Left ventricle myocardium inferior (tissue), 1 donor: Measurements from ENCODE around the gene PLXNA4. TPM values are rescaled to one million over a fixed set of nuclear protein-coding genes. Genes with fewer than 3 reads are reported as not detected.

Experiments used
- DNase-seq: peaks from one replicate; pipeline ENCODE4 v3.0.0-alpha.2; 2020
- H3K27ac ChIP-seq: fragments of 200-600 bp; replicated peaks from 2 replicates; pipeline ENCODE4 v1.8.0; 2021
- H3K27me3 ChIP-seq: fragments of 200-600 bp; 2 replicates; pipeline ENCODE4 v1.8.0; 2021; ENCODE audit warnings: low read depth
- H3K36me3 ChIP-seq: fragments of 200-600 bp; 2 replicates; pipeline ENCODE4 v1.8.0; 2021
- H3K4me1 ChIP-seq: fragments of 200-600 bp; 2 replicates; pipeline ENCODE4 v1.8.0; 2021
- H3K4me3 ChIP-seq: fragments of 200-600 bp; 2 replicates; pipeline ENCODE4 v1.8.0; 2021; ENCODE audit warnings: mild to moderate bottlenecking, moderate library complexity
- H3K9me3 ChIP-seq: fragments of 200-600 bp; replicated peaks from 2 replicates; pipeline ENCODE4 v1.8.0; 2021
- intact Hi-C: fragments of 100-400 bp; cut with micrococcal nuclease; formaldehyde crosslinking; loops from one replicate; pipeline ENCODE4 v1.11.0; 2022
- total RNA-seq: library from RNA; stranded (reverse); fragmentation: NEBNext Ultra II Directional; extraction: Animal tissue kit (Norgen Biotek cat#: 25700); gene quantifications from one replicate; pipeline ENCODE4 v1.2.1, GENCODE V29; 2021
- TF ChIP-seq, protein P1 (sequence below): fragments of 200-600 bp; IDR thresholded peaks from 2 replicates; pipeline ENCODE4 v1.8.0; 2021; ENCODE audit warnings: antibody characterized with exemption, mild to moderate bottlenecking, borderline replicate concordance
- donor health status: DM: no; HTN: yes; CAD: no; lungs with severe emphysema.

The PLXNA4 gene
- total RNA-seq, 1 donor from 2014 or later = 18.1 TPM

- TF ChIP-seq, protein P1, sequence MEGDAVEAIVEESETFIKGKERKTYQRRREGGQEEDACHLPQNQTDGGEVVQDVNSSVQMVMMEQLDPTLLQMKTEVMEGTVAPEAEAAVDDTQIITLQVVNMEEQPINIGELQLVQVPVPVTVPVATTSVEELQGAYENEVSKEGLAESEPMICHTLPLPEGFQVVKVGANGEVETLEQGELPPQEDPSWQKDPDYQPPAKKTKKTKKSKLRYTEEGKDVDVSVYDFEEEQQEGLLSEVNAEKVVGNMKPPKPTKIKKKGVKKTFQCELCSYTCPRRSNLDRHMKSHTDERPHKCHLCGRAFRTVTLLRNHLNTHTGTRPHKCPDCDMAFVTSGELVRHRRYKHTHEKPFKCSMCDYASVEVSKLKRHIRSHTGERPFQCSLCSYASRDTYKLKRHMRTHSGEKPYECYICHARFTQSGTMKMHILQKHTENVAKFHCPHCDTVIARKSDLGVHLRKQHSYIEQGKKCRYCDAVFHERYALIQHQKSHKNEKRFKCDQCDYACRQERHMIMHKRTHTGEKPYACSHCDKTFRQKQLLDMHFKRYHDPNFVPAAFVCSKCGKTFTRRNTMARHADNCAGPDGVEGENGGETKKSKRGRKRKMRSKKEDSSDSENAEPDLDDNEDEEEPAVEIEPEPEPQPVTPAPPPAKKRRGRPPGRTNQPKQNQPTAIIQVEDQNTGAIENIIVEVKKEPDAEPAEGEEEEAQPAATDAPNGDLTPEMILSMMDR = peak; percentile 92
- Histone ChIP-seq H3K9me3 (no peaks in the 10 kb centered on the region), H3K27ac (no peak overlapping the region), H3K36me3 (no peaks in the 10 kb centered on the region), H3K27me3 (peaks cover 15% of the 10 kb centered on the region), H3K4me3 (peak overlapping the region; percentile 30), H3K4me1 (peaks cover 15% of the 10 kb centered on the region)
- peak; percentile 84 for DNase-seq
- intact Hi-C loops = loop anchor here (5.0 kb wide), 1 partner anchor 264 kb away; no protein-coding TSS in a partner anchor
These were observed 257.6 kb downstream of the PLXNA4 start for GRCh38 chr7:132318352-132319318.

- no peak for DNase-seq
- Histone ChIP-seq H3K36me3 (no peaks in the 10 kb centered on the region), H3K27ac (no peak overlapping the region), H3K27me3 (peaks cover 15% of the 10 kb centered on the region), H3K4me3 (no peak overlapping the region), H3K4me1 (peaks cover 15% of the 10 kb centered on the region), H3K9me3 (no peaks in the 10 kb centered on the region)
- TF ChIP-seq, protein P1 = no peak
- intact Hi-C loops = loop anchor here (5.0 kb wide), 1 partner anchor 264 kb away; no protein-coding TSS in a partner anchor
These were observed 258.4 kb downstream of the PLXNA4 start for GRCh38 chr7:132317701-132318351.

DNA sequence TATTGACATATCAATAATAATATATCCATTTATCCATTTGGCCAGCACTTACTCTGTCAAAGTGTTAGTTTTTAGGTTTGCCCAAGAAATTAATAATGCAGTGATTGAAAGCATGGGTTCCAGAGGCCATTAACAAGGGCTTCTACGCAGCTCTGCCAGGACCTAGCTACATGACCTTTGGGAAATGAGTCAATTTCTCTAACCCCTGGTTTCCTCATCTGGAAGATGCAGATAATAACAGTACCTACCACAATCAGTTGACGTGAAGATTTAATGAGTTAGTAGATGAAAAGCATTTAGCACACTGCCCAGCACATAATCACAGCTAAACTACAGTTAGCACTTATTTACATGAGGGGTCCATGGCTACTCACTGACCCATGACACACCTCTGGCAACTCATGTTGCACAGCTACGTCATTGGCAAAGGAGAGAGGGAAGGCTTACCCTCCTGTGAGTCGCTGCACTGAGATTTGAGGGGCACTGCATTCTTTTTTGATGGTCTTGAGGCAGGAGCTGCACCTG, 263.7 kb downstream of the PLXNA4 start:
- intact Hi-C loops = no loop called here
- Histone ChIP-seq H3K27ac (no peak overlapping the region), H3K36me3 (no peaks in the 10 kb centered on the region), H3K9me3 (no peaks in the 10 kb centered on the region), H3K27me3 (no peaks in the 10 kb centered on the region), H3K4me1 (no peaks in the 10 kb centered on the region), H3K4me3 (no peak overlapping the region)
- TF ChIP-seq, protein P1 = no peak
- no peak for DNase-seq

DNA sequence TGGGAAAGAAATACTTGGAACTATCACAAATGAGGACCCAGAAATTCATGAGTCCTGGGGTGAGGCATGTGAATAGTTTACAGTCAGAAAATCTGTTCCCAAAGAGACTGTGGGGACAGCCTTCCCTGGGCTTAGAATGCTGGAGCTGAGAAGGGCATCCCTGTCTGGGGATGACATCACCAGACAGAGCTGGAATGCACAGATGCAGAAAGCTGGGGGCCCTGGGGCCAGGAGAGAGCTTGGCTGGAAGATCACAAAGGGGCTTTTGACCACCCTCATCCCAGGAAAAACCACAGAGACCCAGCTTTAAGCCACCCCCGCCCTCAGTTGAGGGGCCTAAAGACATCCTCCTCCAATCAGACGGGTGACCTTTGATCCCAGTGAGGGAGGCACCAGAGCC, 264.5 kb downstream of the PLXNA4 start:
- TF ChIP-seq, protein P1 = no peak
- no peak overlapping the region for H3K4me3 ChIP-seq
- no peak for DNase-seq
- H3K27me3 ChIP-seq = no peaks in the 10 kb centered on the region
- no peaks in the 10 kb centered on the region for H3K9me3 ChIP-seq
- no peaks in the 10 kb centered on the region for H3K36me3 ChIP-seq
- H3K27ac ChIP-seq = no peak overlapping the region
- intact Hi-C loops = no loop called here
- no peaks in the 10 kb centered on the region for H3K4me1 ChIP-seq

GRCh38 chr7:132309102-132309805, 267.0 kb downstream of the PLXNA4 start:
- no peak for DNase-seq
- intact Hi-C loops = no loop called here
- H3K27me3 ChIP-seq = no peaks in the 10 kb centered on the region
- TF ChIP-seq, protein P1 = no peak
- H3K36me3 ChIP-seq = no peaks in the 10 kb centered on the region
- H3K4me3 ChIP-seq = no peak overlapping the region
- H3K27ac ChIP-seq = no peak overlapping the region
- H3K9me3 ChIP-seq = no peaks in the 10 kb centered on the region
- H3K4me1 ChIP-seq = no peaks in the 10 kb centered on the region
